SU-DHL-6 (cell line): ENCODE results near the gene TNIK.

ENCODE experiments used
- H2AFZ ChIP-seq: fragments of 200-600 bp; sonication (generic); 2 replicates; pipeline ENCODE4 v1.6.1; 2014; ENCODE audit warnings: low read depth, mild to moderate bottlenecking, moderate library complexity, mixed read lengths, antibody characterized with exemption, low read length; ENCODE audit not compliant: severe bottlenecking
- H3F3A ChIP-seq: fragments of 200-600 bp; shearing (Covaris generic); 2 replicates; pipeline ENCODE4 v1.6.0; 2016; ENCODE audit warnings: antibody characterized with exemption, mild to moderate bottlenecking; ENCODE audit not compliant: insufficient read depth
- H3K27ac ChIP-seq: fragments of 200-600 bp; sonication (generic); 2 replicates; pipeline ENCODE4 v1.5.1; 2016; ENCODE audit warnings: low read depth, mild to moderate bottlenecking, low read length, moderate library complexity, mixed read lengths
- H3K27me3 ChIP-seq: fragments of 200-600 bp; sonication (generic), shearing (Covaris generic); 2 replicates; pipeline ENCODE4 v1.6.0; 2014; ENCODE audit warnings: mild to moderate bottlenecking, low read length
- H3K36me3 ChIP-seq: fragments of 200-600 bp; sonication (generic); 2 replicates; pipeline ENCODE4 v1.6.1; 2014; ENCODE audit warnings: mild to moderate bottlenecking, low read length, mixed read lengths
- H3K4me2 ChIP-seq: fragments of 300-600, 200-600 bp; shearing (Covaris generic), sonication (generic); 2 replicates; pipeline ENCODE4 v1.6.0; 2014; ENCODE audit warnings: low read length, low read depth, mild to moderate bottlenecking; ENCODE audit not compliant: poor library complexity, severe bottlenecking
- H3K4me3 ChIP-seq: fragments of 200-600 bp; sonication (generic); 2 replicates; pipeline ENCODE4 v1.5.1; 2014; ENCODE audit warnings: antibody characterized with exemption, low read length, mild to moderate bottlenecking, mixed read lengths; ENCODE audit not compliant: insufficient read depth, poor library complexity, severe bottlenecking
- H3K79me2 ChIP-seq: fragments of 200-600 bp; sonication (generic); 2 replicates; pipeline ENCODE4 v1.6.1; 2014; ENCODE audit warnings: mild to moderate bottlenecking, low read length, moderate library complexity; ENCODE audit not compliant: insufficient read depth
- H3K9ac ChIP-seq: fragments of 200-600 bp; sonication (generic); 2 replicates; pipeline ENCODE4 v1.7.0; 2014; ENCODE audit warnings: mild to moderate bottlenecking, low read length
- H3K9me2 ChIP-seq: fragments of 200-600 bp; sonication (generic); replicated peaks from 2 replicates; pipeline ENCODE4 v1.6.1; 2014; ENCODE audit warnings: low read length; ENCODE audit not compliant: insufficient read depth
- H3K9me3 ChIP-seq: fragments of 200-600 bp; sonication (generic); 2 replicates; pipeline ENCODE4 v1.6.1; 2014; ENCODE audit warnings: low read length, mixed read lengths; ENCODE audit not compliant: insufficient read depth
- H4K20me1 ChIP-seq: fragments of 200-600 bp; sonication (generic); 2 replicates; pipeline ENCODE4 v1.6.1; 2014; ENCODE audit warnings: low read depth, mild to moderate bottlenecking, antibody characterized with exemption, low read length, moderate library complexity, mixed read lengths
- CTCF ChIP-seq: fragments of 200-600 bp; sonication (generic); IDR thresholded peaks from one replicate; pipeline ENCODE4 v1.5.1; 2017; ENCODE audit warnings: antibody characterized with exemption, mild to moderate bottlenecking, low read length, moderate library complexity; ENCODE audit not compliant: insufficient read depth, poor library complexity, severe bottlenecking
- EZH2phosphoT487 ChIP-seq: fragments of 200-600 bp; sonication (generic), shearing (Covaris generic); conservative IDR thresholded peaks from 2 replicates; pipeline ENCODE4 v1.6.1; 2018; ENCODE audit warnings: mild to moderate bottlenecking, antibody characterized with exemption, low read length, moderate library complexity, mixed read lengths

Gene TNIK

GRCh38 chr3:171133796-171134569 is 326.2 kb downstream of the TNIK start:
- H2AFZ ChIP-seq: no peak overlapping the region

GRCh38 chr3:171133337-171133736 is 326.9 kb downstream of the TNIK start:
- Histone ChIP-seq H3K79me2 (no peaks in the 10 kb centered on the region), H3K9me2 (no peaks in the 10 kb centered on the region), H3K27me3 (no peaks in the 10 kb centered on the region), H3K36me3 (no peaks in the 10 kb centered on the region), H3K9ac (no peak overlapping the region), H3K4me2 (no peak overlapping the region), H2AFZ (no peak overlapping the region), H3F3A (no peaks in the 10 kb centered on the region), H3K27ac (no peak overlapping the region), H3K4me3 (no peak overlapping the region), H3K9me3 (no peaks in the 10 kb centered on the region), H4K20me1 (no peaks in the 10 kb centered on the region)
- no peak for TF ChIP-seq CTCF
- TF ChIP-seq EZH2phosphoT487: no peak

More at GRCh38 chr3:171133796-171134569, 326.2 kb downstream of the TNIK start:
- Histone ChIP-seq H3K27me3 (no peaks in the 10 kb centered on the region), H3K9me2 (no peaks in the 10 kb centered on the region), H3K27ac (no peak overlapping the region), H3K36me3 (no peaks in the 10 kb centered on the region), H3K4me3 (no peak overlapping the region), H4K20me1 (no peaks in the 10 kb centered on the region), H3K4me2 (no peak overlapping the region), H3K79me2 (no peaks in the 10 kb centered on the region), H3F3A (no peaks in the 10 kb centered on the region), H3K9ac (no peak overlapping the region), H3K9me3 (no peaks in the 10 kb centered on the region)
- no peak for TF ChIP-seq CTCF
- TF ChIP-seq EZH2phosphoT487: no peak

- H3K9me3 ChIP-seq: no peaks in the 10 kb centered on the region
- H3K4me2 ChIP-seq: no peak overlapping the region
- no peak overlapping the region for H3K9ac ChIP-seq
- H3K4me3 ChIP-seq: no peak overlapping the region
- H3K9me2 ChIP-seq: no peaks in the 10 kb centered on the region
- TF ChIP-seq EZH2phosphoT487: no peak
- H2AFZ ChIP-seq: no peak overlapping the region
- no peaks in the 10 kb centered on the region for H3K36me3 ChIP-seq
- H3F3A ChIP-seq: no peaks in the 10 kb centered on the region
- H3K27me3 ChIP-seq: no peaks in the 10 kb centered on the region
- H3K79me2 ChIP-seq: no peaks in the 10 kb centered on the region
- no peaks in the 10 kb centered on the region for H4K20me1 ChIP-seq
- no peak overlapping the region for H3K27ac ChIP-seq
These were observed 327.3 kb downstream of the TNIK start for GRCh38 chr3:171132873-171133272.

GRCh38 chr3:171129827-171130226 is 330.4 kb downstream of the TNIK start:
- no peaks in the 10 kb centered on the region for H3K79me2 ChIP-seq
- H3K9ac ChIP-seq: no peak overlapping the region
- H3K36me3 ChIP-seq: no peaks in the 10 kb centered on the region
- no peaks in the 10 kb centered on the region for H3K27me3 ChIP-seq
- H3K9me3 ChIP-seq: no peaks in the 10 kb centered on the region
- H3F3A ChIP-seq: no peaks in the 10 kb centered on the region
- H3K4me2 ChIP-seq: no peak overlapping the region
- no peaks in the 10 kb centered on the region for H3K9me2 ChIP-seq
- H2AFZ ChIP-seq: no peak overlapping the region
- H3K4me3 ChIP-seq: no peak overlapping the region
- no peaks in the 10 kb centered on the region for H4K20me1 ChIP-seq
- no peak for TF ChIP-seq EZH2phosphoT487
- no peak for TF ChIP-seq CTCF
- H3K27ac ChIP-seq: no peak overlapping the region
